M059J (cell line): ENCODE data around the gene MLC1. TPM values are rescaled to one million over a fixed set of nuclear protein-coding genes. Genes with fewer than 3 reads are reported as not detected.

Source experiments
- DNase-seq: peaks from one replicate; pipeline ENCODE4 v3.0.0-alpha.2; 2012; ENCODE audit warnings: low read depth
- total RNA-seq: library from RNA; depleted of rRNA; stranded (reverse); fragments of >200 nt; shearing (Covaris generic); gene quantifications from 2 replicates; pipeline ENCODE4 v1.2.3, GENCODE V29; 2014; rRNA removed

The MLC1 gene
- 0.52 TPM in 1 of 2 replicates, not detected in the other for total RNA-seq

- DNase-seq = peak; percentile 6
These were observed at the start of gene MLC1 for GRCh38 chr22:50085211-50085972. Gene MLC1 (minus strand): TSS chr22:50085426. CDS start chr22:50084902, 524 bp downstream.

DNA sequence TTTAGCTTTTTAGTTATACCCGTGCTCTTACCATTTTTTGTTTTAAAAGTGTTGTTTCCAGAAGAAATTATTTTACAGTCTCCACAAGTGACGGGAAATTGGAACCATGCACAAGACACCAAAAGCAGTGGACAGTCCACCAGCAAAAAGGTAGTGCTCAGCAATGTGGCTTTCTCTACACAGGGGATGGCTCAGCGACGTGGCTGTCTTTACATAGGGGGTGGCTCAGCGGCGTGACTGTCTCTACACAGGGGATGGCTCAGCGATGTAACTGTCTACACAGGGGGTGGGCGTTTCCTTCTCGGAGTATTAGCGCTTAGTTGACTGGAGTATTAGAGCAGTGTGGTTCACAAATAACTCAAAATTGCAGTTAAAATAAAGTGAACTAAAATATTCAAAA, 49.3 kb upstream of the MLC1 start:
- no peak for DNase-seq

- no peak for DNase-seq
These were observed 46.7 kb upstream of the MLC1 start for GRCh38 chr22:50131894-50132293.

GRCh38 chr22:50129121-50129736, 44.0 kb upstream of the MLC1 start:
- DNase-seq = no peak

DNA sequence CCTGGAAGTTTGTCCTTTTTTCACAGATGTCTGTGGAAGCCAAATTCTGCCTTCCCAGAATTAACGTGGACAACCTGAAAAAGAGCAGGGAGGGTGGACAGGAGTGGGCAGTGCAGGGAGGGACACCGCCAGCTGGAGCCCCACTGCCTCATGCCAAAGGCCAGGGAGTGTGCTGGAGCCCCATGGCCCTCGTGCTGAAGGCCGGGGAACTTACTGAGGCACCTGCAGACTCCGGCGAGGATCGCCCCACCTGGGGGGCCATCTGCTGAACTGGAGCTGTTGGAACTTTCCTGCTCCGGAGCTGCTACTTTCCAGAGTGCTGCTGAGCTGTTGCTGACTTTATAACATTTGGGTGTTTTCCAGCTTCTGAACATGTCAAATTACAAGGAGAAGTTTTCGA, 39.8 kb upstream of the MLC1 start:
- no peak for DNase-seq

GRCh38 chr22:50123119-50123518, 37.9 kb upstream of the MLC1 start:
- no peak for DNase-seq

- no peak for DNase-seq
These were observed 36.0 kb upstream of the MLC1 start for GRCh38 chr22:50121202-50121740.

GRCh38 chr22:50119768-50120251, 34.6 kb upstream of the MLC1 start:
- peak; percentile 31 for DNase-seq

GRCh38 chr22:50119169-50119767, 34.0 kb upstream of the MLC1 start:
- no peak for DNase-seq

GRCh38 chr22:50118557-50119168, 33.4 kb upstream of the MLC1 start:
- DNase-seq = peak; percentile 71

DNA sequence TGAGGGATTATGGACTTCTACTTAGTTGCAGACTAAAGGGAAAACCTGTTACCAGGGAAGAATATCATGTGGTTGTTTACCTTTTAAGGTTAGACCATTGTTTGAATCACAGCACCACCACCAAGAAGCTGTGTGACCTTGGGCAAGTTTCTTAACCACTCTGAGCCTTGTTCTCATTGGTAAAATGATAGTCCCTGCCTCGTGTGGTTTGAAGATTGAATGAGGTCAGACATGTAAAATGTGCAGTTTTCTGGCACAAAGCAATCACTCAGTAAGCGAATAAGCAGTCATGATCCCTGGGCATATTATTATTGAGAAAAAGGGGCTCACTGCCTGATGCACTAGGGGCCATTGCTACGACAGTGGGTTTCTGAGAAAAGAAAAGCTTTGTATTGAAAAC, 32.9 kb upstream of the MLC1 start:
- no peak for DNase-seq

DNA sequence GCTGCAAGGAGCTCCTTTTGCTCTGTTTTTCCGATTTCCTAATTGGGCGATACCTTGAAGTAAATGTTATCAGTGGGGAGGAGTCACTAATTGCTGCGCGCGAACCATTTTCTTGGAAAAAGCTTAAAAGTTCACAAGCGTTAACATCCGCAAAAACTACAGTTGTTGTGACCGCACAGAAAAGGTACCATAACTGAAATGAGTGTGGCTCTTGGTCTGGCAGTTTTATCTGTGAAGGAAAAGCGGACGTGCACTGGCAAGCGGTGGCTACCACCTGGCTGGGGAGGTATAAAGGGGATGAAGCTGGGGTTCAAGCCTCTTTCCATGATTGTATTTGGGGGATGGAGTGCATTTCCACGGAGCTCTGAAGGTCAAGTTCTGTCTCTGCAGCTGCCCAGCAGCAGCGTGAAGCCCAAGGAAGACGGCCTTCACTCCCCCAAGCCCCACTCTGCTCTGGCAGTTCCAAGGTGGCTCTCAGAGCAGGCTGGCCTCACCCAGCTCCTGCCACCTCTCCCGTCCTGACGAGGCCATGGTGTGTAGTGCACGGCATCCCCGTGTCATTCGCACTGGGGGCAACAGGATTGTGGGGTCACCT, 32.0 kb upstream of the MLC1 start:
- no peak for DNase-seq

GRCh38 chr22:50115693-50116092, 30.5 kb upstream of the MLC1 start:
- peak; percentile 89 for DNase-seq

DNA sequence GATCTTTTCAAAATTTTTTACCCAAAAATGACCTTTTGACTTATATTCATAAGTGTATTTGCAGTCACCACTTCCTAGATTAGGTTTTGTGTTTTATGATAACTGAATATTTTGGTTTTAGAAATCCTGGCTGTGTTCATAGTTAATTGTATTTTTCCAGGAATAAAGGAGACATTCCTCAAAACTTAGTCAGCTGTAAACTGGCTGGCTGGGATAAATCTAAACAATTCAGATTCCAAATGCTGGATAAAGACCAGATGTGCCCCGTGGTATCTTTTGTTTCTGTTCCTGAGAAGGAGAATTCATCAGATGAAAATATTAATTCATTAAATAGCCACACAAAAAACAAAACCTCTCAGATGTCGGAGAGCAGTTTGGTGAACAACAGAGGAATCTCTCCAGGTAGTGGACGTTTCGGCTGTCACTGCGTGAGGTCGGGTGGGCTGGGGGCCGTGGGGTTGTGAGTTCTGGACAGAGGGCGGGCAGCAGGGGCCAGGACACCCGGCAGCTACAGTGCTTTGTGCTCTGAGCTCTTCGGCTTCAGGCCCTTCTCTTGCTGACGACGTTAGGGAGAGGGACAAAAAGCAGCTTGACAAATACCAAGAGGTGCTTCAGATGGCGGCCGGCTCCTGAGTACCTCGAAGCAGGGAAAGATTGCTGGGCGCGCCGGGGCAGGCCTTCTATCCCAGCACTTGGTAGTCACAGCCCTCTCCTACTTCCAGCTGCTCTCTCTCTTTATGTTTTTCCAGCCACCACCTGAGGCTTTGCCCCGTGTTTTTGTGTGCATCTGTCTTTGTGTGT, 29.2 kb upstream of the MLC1 start:
- peak; percentile 62 for DNase-seq

GRCh38 chr22:50112151-50113118, 27.2 kb upstream of the MLC1 start:
- peak; percentile 72 for DNase-seq

DNA sequence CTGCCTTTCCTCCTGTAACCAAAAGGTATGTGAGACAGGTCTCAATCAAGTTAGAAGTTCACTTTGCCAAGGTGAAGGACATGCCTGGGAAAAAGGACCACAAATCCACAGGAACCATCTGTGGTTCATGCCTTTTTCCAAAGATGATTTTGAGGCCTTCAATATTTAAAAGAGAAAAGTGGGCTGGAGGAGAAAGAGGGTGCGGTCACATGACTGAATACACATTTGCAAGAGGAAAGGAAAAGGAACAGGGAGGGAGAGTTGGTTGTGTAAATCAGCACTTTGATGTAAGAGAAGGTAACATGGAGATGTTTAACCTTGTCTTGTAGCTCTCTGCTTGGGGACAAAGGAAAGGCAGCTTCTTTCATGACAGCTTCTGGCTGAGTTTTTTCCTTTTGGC, 25.8 kb upstream of the MLC1 start:
- DNase-seq = no peak

GRCh38 chr22:50107529-50107928, 22.3 kb upstream of the MLC1 start:
- DNase-seq = no peak

GRCh38 chr22:50105208-50106100, 20.2 kb upstream of the MLC1 start:
- DNase-seq = no peak

DNA sequence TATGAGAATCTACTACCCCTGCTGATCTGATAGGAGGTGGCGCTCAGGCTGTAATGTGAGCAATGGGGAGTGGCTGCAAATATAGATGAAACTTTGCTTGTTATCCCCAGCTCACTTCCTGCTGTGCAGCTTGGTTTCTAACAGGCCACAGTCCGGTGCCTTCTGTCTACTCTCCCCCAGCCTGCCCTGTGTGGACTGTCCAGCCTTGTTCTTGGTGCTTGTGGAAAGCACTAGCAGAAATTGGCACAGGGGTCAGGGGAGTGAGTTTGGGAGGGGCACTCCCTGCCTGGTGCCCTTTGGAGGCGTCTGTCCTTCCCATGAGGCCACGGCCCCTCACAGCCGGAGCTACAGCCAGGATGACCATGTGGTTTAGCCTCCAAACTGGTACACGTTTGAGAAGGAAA, 18.9 kb upstream of the MLC1 start:
- no peak for DNase-seq
